Esophagus muscularis mucosa (tissue), 3 donors: ENCODE measurements around the gene TOR1AIP2.

ENCODE experiments used
- EP300 ChIP-seq: sonication (generic); formaldehyde crosslinking; IDR thresholded peaks from one replicate; pipeline ENCODE4 v1.6.1; 2017; ENCODE audit warnings: antibody characterized with exemption
- POLR2AphosphoS5 ChIP-seq, 2 donors: sonication (generic); formaldehyde crosslinking; IDR thresholded peaks; one replicate each; pipeline ENCODE4 v1.6.1; 2017; ENCODE audit warnings: antibody characterized with exemption in 2 of 2

DNA sequence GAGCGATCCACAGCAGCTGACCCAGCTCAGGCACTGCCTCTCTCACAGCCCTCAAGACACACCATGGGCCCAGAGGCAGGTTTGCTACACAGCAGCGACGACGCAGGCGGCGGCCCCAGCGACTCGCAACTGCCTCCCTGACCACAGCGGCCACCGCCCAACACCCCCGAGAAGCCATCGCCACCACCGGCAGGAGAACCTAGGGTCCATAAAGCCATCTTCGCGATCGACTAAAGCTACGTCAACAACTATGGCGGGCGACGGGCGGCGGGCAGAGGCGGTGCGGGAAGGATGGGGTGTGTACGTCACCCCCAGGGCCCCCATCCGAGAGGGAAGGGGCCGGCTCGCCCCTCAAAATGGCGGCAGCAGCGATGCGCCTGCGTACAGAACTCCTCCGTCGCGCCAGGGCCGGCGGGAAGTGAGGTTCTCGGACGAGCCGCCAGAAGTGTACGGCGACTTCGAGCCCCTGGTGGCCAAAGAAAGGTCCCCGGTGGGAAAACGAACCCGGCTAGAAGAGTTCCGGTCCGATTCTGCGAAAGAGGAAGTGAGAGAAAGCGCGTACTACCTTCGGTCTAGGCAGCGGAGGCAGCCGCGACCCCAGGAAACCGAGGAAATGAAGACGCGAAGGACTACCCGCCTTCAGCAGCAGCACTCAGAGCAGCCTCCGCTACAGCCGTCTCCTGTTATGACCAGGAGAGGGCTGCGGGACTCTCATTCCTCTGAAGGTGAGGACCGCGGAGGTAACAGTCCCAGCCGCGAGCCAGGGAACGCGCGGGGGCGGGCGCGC lies 4.8 kb upstream of the TOR1AIP2 start, which contains the start of gene TOR1AIP1:
- TF ChIP-seq POLR2AphosphoS5 (IDR thresholded peaks at IDR 0.05) (peak; percentile 92 to 98), EP300 (no peak)
